HepG2 (cell line): ENCODE measurements around the gene CSTF3. TPM values are rescaled to one million over a fixed set of nuclear protein-coding genes. Genes with fewer than 3 reads are reported as not detected.

Experiments
- ATAC-seq: fragments of 200-7000 bp; cut with Tn5 transposase; 3 replicates; pipeline ENCODE4 v1.9.1; 2020; ENCODE audit warnings: mild to moderate bottlenecking, moderate library complexity
- BruUV-seq: library from RNA; stranded (reverse); fragments of 400-500 nt; replicated peaks from 2 replicates; lab custom pipeline; 2021; lab: Mats Ljungman, UMichigan
- CTCF ChIA-PET: fragments of 300-600 bp; formaldehyde crosslinking; extraction: SDS; loops from one replicate; lab custom pipeline; 2021; ENCODE audit warnings: low total read pairs, inconsistent platforms, low intra/inter-chr PET ratio; lab: Yijun Ruan, JAX
- POLR2A ChIA-PET: fragments of 350-600 bp; sonication (Branson Sonifier 250); formaldehyde crosslinking; loops from one replicate; lab custom pipeline; 2020; ENCODE audit warnings: antibody characterized with exemption, inconsistent platforms; lab: Yijun Ruan, JAX
- DNase-seq: peaks from one replicate; pipeline ENCODE4 v3.0.0-alpha.2; 2015; ENCODE audit warnings: low spot score
- FAIRE-seq: peaks from 3 replicates; lab custom pipeline; 2011; peaks lifted over from hg19 to GRCh38; lab: Jason Lieb, UNC
- H2AFZ ChIP-seq: one replicate; pipeline ENCODE4 v1.6.1; 2011; ENCODE audit warnings: low read length, inconsistent platforms
- H3K27ac ChIP-seq: fragments of 300-600 bp; 3 replicates; pipeline ENCODE4 v1.8.0; 2011; ENCODE audit warnings: mixed run types, mild to moderate bottlenecking, mixed read lengths, low read length, inconsistent platforms; ENCODE audit not compliant: insufficient read depth; ENCODE audit errors: extremely low read length
- H3K27me3 ChIP-seq, 2 experiments: fragments of 200-600 bp in 1 of 2; 2 replicates in 1 of 2; 3 replicates in 1 of 2; pipeline versions ENCODE4 v1.6.0 to v1.8.0; 2011; ENCODE audit warnings: low read length in 2 of 2, mild to moderate bottlenecking in 2 of 2, moderate library complexity in 2 of 2, inconsistent platforms in 1 of 2; ENCODE audit not compliant: insufficient read depth in 2 of 2, control insufficient read depth in 1 of 2
- H3K36me3 ChIP-seq, 2 experiments: fragments of 200-600 bp in 1 of 2; replicated peaks in 1 of 2; 2 replicates in 1 of 2; 3 replicates in 1 of 2; pipeline versions ENCODE4 v1.5.1 to v1.8.0; 2011; ENCODE audit warnings: low read length in 2 of 2, inconsistent platforms in 1 of 2; ENCODE audit not compliant: insufficient read depth in 2 of 2, control insufficient read depth in 1 of 2
- H3K4me1 ChIP-seq: 2 replicates; pipeline ENCODE4 v1.5.1; 2012; ENCODE audit warnings: low read length, inconsistent platforms; ENCODE audit not compliant: insufficient read depth
- H3K4me2 ChIP-seq: 2 replicates; pipeline ENCODE4 v1.6.0; 2011; ENCODE audit warnings: low read depth, low read length, inconsistent platforms
- H3K4me3 ChIP-seq, 3 experiments: fragments of 200-600 bp in 1 of 3; sonication (generic), shearing (Covaris generic) in 1 of 3; replicated peaks in 1 of 3; 2 replicates each; pipeline ENCODE4 v1.5.1; 2011 to 2016; ENCODE audit warnings: low read length in 3 of 3, inconsistent platforms in 2 of 3, low read depth in 2 of 3, mild to moderate bottlenecking in 2 of 3, control low read depth in 1 of 3, mixed read lengths in 1 of 3; ENCODE audit not compliant: insufficient read depth in 1 of 3
- H3K79me2 ChIP-seq: one replicate; pipeline ENCODE4 v1.6.1; 2011; ENCODE audit warnings: low read length, inconsistent platforms; ENCODE audit not compliant: insufficient read depth
- H3K9ac ChIP-seq: 2 replicates; pipeline ENCODE4 v1.6.0; 2011; ENCODE audit warnings: mild to moderate bottlenecking, low read depth, low read length, inconsistent platforms; ENCODE audit not compliant: insufficient read depth
- H3K9me3 ChIP-seq: 2 replicates; pipeline ENCODE4 v1.5.1; 2012; ENCODE audit warnings: mild to moderate bottlenecking, low read length
- H4K20me1 ChIP-seq: 2 replicates; pipeline ENCODE4 v1.6.0; 2011; ENCODE audit warnings: inconsistent platforms, mild to moderate bottlenecking, low read length, moderate library complexity; ENCODE audit not compliant: insufficient read depth
- BORCS8-MEF2B ChIP-seq: sonication (generic); formaldehyde crosslinking; IDR thresholded peaks from 2 replicates; pipeline ENCODE4 v1.8.0; 2022; ENCODE audit warnings: mild to moderate bottlenecking, missing genetic modification reagents
- IRF2 ChIP-seq: IDR thresholded peaks from 2 replicates; pipeline ENCODE4 v1.6.1; 2018; ENCODE audit warnings: missing genetic modification reagents, missing compliant biosample characterization
- RBM22 ChIP-seq: fragments of 200-400 bp; formaldehyde crosslinking; optimal IDR thresholded peaks from 2 replicates; pipeline ENCODE3; 2017; ENCODE audit warnings: mild to moderate bottlenecking, low read length, moderate library complexity
- TARDBP ChIP-seq: sonication (generic); formaldehyde crosslinking; IDR thresholded peaks from 2 replicates; pipeline ENCODE4 v1.8.0; 2022; ENCODE audit warnings: mild to moderate bottlenecking, missing genetic modification reagents
- ZC3H4 ChIP-seq: sonication (generic); formaldehyde crosslinking; IDR thresholded peaks from 2 replicates; pipeline ENCODE4 v1.4.0; 2020; ENCODE audit warnings: missing genetic modification reagents, borderline replicate concordance
- ZNF75D ChIP-seq: sonication (generic); formaldehyde crosslinking; IDR thresholded peaks from 2 replicates; pipeline ENCODE4 v1.8.1; 2023; ENCODE audit warnings: missing genetic modification reagents, mild to moderate bottlenecking, borderline replicate concordance
- WGBS: methylation state at CpG from one replicate; pipeline ENCODE4 v1.1.6; 2017; ENCODE audit warnings: low lambda C conversion rate; 5-methylcytosine and 5-hydroxymethylcytosine counted together
- in situ Hi-C: cut with HindIII; loops from 2 replicates; pipeline ENCODE4 v1.10.0; 2017; ENCODE audit warnings: low pct_unique_long_range_greater_than_20kb; ENCODE audit not compliant: extremely low pct_ligation_motif_present
- intact Hi-C: fragments of 100-400 bp; cut with micrococcal nuclease; formaldehyde crosslinking; loops from one replicate; pipeline ENCODE4 v1.10.0; 2022; ENCODE audit not compliant: unreplicated experiment
- polyA plus RNA-seq, 8 experiments: library from polyadenylated mRNA; depleted of rRNA in 3 of 8; stranded (reverse) in 7 of 8; unstranded in 1 of 8; fragments of >200 nt; fragmentation: Illumina TruSeq in 4 of 8; extraction: Trizol in 4 of 8; gene quantifications; 2 replicates each; pipeline versions ENCODE4 v1.2.1 to v1.2.3, GENCODE V29; 2011 to 2016; ENCODE audit warnings: low read depth in 4 of 8, missing spikeins in 1 of 8, mixed read lengths in 1 of 8; ENCODE audit not compliant: insufficient read depth in 1 of 8
- total RNA-seq, 5 experiments: library from RNA; depleted of rRNA; stranded (reverse); fragments of >200 nt; fragmentation: Illumina TruSeq; extraction: Trizol; gene quantifications; 2 replicates each; pipeline ENCODE4 v1.2.3, GENCODE V29; 2016; ENCODE audit warnings: low read depth in 1 of 5
- TF ChIP-seq, protein P1 (sequence below): sonication (generic); formaldehyde crosslinking; IDR thresholded peaks from 2 replicates; pipeline ENCODE4 v1.4.0; 2020; ENCODE audit warnings: low read depth, mild to moderate bottlenecking, missing genetic modification reagents
- TF ChIP-seq, protein P2 (sequence below): sonication (generic); formaldehyde crosslinking; IDR thresholded peaks from 2 replicates; pipeline ENCODE4 v1.4.0; 2020; ENCODE audit warnings: missing genetic modification reagents
- TF ChIP-seq, protein P3 (sequence below): sonication (generic); formaldehyde crosslinking; IDR thresholded peaks from 2 replicates; pipeline ENCODE4 v1.5.0; 2020; ENCODE audit warnings: mild to moderate bottlenecking, missing genetic modification reagents, borderline replicate concordance

Gene CSTF3
- total and polyA plus RNA-seq, 2 of the 13 experiments (the other 11 are each of a cell fraction or from before 2014, with no cell fraction given), result 21.5 to 43.6 TPM

DNA sequence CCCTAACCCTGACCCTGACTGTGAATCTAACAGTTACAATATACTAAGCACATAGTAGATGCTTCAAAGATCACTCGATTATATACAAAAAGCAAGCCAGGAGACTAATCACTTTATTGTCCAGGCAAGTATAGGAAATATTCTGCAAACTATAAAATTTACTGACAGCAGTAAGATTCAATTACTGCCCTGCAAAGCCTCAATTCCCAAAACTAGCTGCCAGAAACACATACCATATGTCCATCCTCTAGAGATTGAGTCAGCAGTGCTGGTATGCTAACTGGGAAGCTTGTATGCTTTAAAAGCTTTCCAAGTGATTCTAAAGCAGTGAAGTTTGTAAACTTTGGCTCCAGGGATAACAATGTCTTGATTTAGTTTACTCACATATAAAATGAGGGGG is 26.1 kb downstream of the CSTF3 start:
- Histone ChIP-seq H3K4me1 (no peaks in the 10 kb centered on the region), H3K36me3 (peaks cover 2 to 13% of the 10 kb centered on the region in 2 experiments; a peak in 4 of 5 replicates), H2AFZ (no peak overlapping the region), H3K9ac (no peak overlapping the region), H3K27ac (no peak overlapping the region), H3K4me2 (no peak overlapping the region), H4K20me1 (no peaks in the 10 kb centered on the region), H3K27me3 (no peaks in the 10 kb centered on the region), H3K9me3 (no peaks in the 10 kb centered on the region), H3K79me2 (no peaks in the 10 kb centered on the region), H3K4me3 (no peak overlapping the region)
- intact Hi-C loops (no loop called here), in situ Hi-C loops (no loop called here)
- CTCF ChIA-PET, result no interaction called here
- DNase-seq (no peak), ATAC-seq (no peak), FAIRE-seq (no peak)
- TF ChIP-seq RBM22, result peak; percentile 24
- TF ChIP-seq, protein P1, sequence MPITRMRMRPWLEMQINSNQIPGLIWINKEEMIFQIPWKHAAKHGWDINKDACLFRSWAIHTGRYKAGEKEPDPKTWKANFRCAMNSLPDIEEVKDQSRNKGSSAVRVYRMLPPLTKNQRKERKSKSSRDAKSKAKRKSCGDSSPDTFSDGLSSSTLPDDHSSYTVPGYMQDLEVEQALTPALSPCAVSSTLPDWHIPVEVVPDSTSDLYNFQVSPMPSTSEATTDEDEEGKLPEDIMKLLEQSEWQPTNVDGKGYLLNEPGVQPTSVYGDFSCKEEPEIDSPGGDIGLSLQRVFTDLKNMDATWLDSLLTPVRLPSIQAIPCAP (CRISPR knock-in tag), result no peak
- TF ChIP-seq, protein P2, sequence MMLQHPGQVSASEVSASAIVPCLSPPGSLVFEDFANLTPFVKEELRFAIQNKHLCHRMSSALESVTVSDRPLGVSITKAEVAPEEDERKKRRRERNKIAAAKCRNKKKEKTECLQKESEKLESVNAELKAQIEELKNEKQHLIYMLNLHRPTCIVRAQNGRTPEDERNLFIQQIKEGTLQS (CRISPR knock-in tag), result no peak
- TF ChIP-seq ZNF75D (CRISPR knock-in tag), result no peak
- TF ChIP-seq BORCS8-MEF2B, result no peak
- no peak for TF ChIP-seq ZC3H4
- TF ChIP-seq, protein P3, sequence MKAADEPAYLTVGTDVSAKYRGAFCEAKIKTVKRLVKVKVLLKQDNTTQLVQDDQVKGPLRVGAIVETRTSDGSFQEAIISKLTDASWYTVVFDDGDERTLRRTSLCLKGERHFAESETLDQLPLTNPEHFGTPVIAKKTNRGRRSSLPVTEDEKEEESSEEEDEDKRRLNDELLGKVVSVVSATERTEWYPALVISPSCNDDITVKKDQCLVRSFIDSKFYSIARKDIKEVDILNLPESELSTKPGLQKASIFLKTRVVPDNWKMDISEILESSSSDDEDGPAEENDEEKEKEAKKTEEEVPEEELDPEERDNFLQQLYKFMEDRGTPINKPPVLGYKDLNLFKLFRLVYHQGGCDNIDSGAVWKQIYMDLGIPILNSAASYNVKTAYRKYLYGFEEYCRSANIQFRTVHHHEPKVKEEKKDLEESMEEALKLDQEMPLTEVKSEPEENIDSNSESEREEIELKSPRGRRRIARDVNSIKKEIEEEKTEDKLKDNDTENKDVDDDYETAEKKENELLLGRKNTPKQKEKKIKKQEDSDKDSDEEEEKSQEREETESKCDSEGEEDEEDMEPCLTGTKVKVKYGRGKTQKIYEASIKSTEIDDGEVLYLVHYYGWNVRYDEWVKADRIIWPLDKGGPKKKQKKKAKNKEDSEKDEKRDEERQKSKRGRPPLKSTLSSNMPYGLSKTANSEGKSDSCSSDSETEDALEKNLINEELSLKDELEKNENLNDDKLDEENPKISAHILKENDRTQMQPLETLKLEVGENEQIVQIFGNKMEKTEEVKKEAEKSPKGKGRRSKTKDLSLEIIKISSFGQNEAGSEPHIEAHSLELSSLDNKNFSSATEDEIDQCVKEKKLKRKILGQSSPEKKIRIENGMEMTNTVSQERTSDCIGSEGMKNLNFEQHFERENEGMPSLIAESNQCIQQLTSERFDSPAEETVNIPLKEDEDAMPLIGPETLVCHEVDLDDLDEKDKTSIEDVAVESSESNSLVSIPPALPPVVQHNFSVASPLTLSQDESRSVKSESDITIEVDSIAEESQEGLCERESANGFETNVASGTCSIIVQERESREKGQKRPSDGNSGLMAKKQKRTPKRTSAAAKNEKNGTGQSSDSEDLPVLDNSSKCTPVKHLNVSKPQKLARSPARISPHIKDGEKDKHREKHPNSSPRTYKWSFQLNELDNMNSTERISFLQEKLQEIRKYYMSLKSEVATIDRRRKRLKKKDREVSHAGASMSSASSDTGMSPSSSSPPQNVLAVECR (CRISPR knock-in tag), result no peak
- no peak for TF ChIP-seq IRF2 (CRISPR knock-in tag)
- TF ChIP-seq TARDBP (CRISPR knock-in tag), result no peak
- POLR2A ChIA-PET, result no interaction called here
- WGBS, result 100% methylated on average over 1 of the region's 1 CpG
- no TSS peak for BruUV-seq
